K562 (cell line): ENCODE data around the gene FSCN2. TPM values are rescaled to one million over a fixed set of nuclear protein-coding genes. Genes with fewer than 3 reads are reported as not detected.

Experiments
- ATAC-seq: fragments of 200-7000 bp; cut with Tn5 transposase; 3 replicates; pipeline ENCODE4 v1.9.1; 2020; ENCODE audit warnings: moderate library complexity
- BruUV-seq: library from RNA; stranded (reverse); fragments of 400-500 nt; replicated peaks from 2 replicates; lab custom pipeline; 2021; lab: Mats Ljungman, UMichigan
- CTCF ChIA-PET: fragments of 300-600 bp; formaldehyde crosslinking; extraction: SDS; loops from one replicate; lab custom pipeline; 2021; ENCODE audit warnings: low intra/inter-chr PET ratio; lab: Yijun Ruan, JAX
- POLR2A ChIA-PET: fragments of 300-600, 350-650 bp; sonication (Branson Sonifier 250); formaldehyde crosslinking; extraction: SDS; loops from one replicate; lab custom pipeline; 2021; ENCODE audit warnings: antibody characterized with exemption, inconsistent platforms; lab: Yijun Ruan, JAX
- DNase-seq, 4 experiments: peaks; one replicate each; pipeline versions ENCODE4 v3.0.0 to v3.0.0-alpha.2; 2011 to 2018; ENCODE audit warnings: low spot score in 3 of 4, mixed read lengths in 3 of 4; ENCODE audit errors: extremely low read depth in 1 of 4
- FAIRE-seq: peaks from 2 replicates; lab custom pipeline; 2011; peaks lifted over from hg19 to GRCh38; lab: Jason Lieb, UNC
- H2AFZ ChIP-seq: 2 replicates; pipeline ENCODE4 v1.6.0; 2011; ENCODE audit warnings: low read depth, low read length, control low read depth, inconsistent platforms
- H3K27ac ChIP-seq: fragments of 200-600 bp; 3 replicates; pipeline ENCODE4 v1.8.0; 2011; ENCODE audit warnings: low read depth, mild to moderate bottlenecking, control low read depth, inconsistent platforms, low read length, moderate library complexity, mixed read lengths; ENCODE audit errors: extremely low read depth
- H3K27me3 ChIP-seq, 2 experiments: fragments of 300-600 bp in 1 of 2; 2 replicates in 1 of 2; 3 replicates in 1 of 2; pipeline versions ENCODE4 v1.6.0 to v1.8.0; 2011; ENCODE audit warnings: inconsistent platforms in 2 of 2, low read length in 2 of 2, mild to moderate bottlenecking in 1 of 2, mixed read lengths in 1 of 2, moderate library complexity in 1 of 2; ENCODE audit not compliant: control insufficient read depth in 2 of 2, insufficient read depth in 2 of 2
- H3K36me3 ChIP-seq: fragments of 300-600 bp; 3 replicates; pipeline ENCODE4 v1.8.0; 2011; ENCODE audit warnings: mild to moderate bottlenecking, low read length, inconsistent platforms; ENCODE audit not compliant: control insufficient read depth, insufficient read depth
- H3K4me1 ChIP-seq, 2 experiments: fragments of 200-600 bp in 1 of 2; replicated peaks in 1 of 2; 2 replicates in 1 of 2; 3 replicates in 1 of 2; pipeline versions ENCODE4 v1.5.1 to v1.8.0; 2011; ENCODE audit warnings: inconsistent platforms in 2 of 2, low read length in 2 of 2, mild to moderate bottlenecking in 1 of 2, mixed read lengths in 1 of 2, moderate library complexity in 1 of 2; ENCODE audit not compliant: control insufficient read depth in 2 of 2, insufficient read depth in 2 of 2
- H3K4me2 ChIP-seq: 2 replicates; pipeline ENCODE4 v1.6.1; 2011; ENCODE audit warnings: low read length, control low read depth, inconsistent platforms, mixed read lengths; ENCODE audit not compliant: insufficient read depth
- H3K4me3 ChIP-seq: fragments of 200-600 bp; sonication (generic), shearing (Covaris generic); 2 replicates; pipeline ENCODE4 v1.5.1; 2016; ENCODE audit warnings: control low read depth, inconsistent platforms
- H3K79me2 ChIP-seq: fragments of 200-600 bp; 3 replicates; pipeline ENCODE4 v1.8.0; 2011; ENCODE audit warnings: low read length, inconsistent platforms; ENCODE audit not compliant: control insufficient read depth, insufficient read depth
- H3K9ac ChIP-seq, 2 experiments: 2 replicates each; pipeline versions ENCODE4 v1.6.0 to v1.6.1; 2011; ENCODE audit warnings: low read depth in 2 of 2, low read length in 2 of 2, control low read depth in 1 of 2, inconsistent platforms in 1 of 2, mild to moderate bottlenecking in 1 of 2, mixed read lengths in 1 of 2; ENCODE audit not compliant: insufficient read depth in 1 of 2
- H3K9me1 ChIP-seq: one replicate; pipeline ENCODE4 v1.6.0; 2011; ENCODE audit warnings: inconsistent platforms, mild to moderate bottlenecking, low read length, moderate library complexity; ENCODE audit not compliant: control insufficient read depth, insufficient read depth
- H3K9me3 ChIP-seq: replicated peaks from 2 replicates; pipeline ENCODE4 v1.5.1; 2011; ENCODE audit warnings: low read depth, low read length, inconsistent platforms; ENCODE audit not compliant: control insufficient read depth, insufficient read depth
- H4K20me1 ChIP-seq: replicated peaks from 2 replicates; pipeline ENCODE4 v1.6.1; 2011; ENCODE audit warnings: low read length, inconsistent platforms, mixed read lengths; ENCODE audit not compliant: control insufficient read depth, insufficient read depth
- AFF1 ChIP-seq, 2 experiments: fragments of 450-650 bp; IDR thresholded peaks; 2 replicates each; pipeline ENCODE4 v1.6.1; 2018; ENCODE audit warnings: mild to moderate bottlenecking in 2 of 2, low read depth in 1 of 2; ENCODE audit not compliant: partially characterized antibody in 2 of 2
- DNMT1 ChIP-seq: fragments of 450-650 bp; IDR thresholded peaks from 2 replicates; pipeline ENCODE4 v1.6.1; 2016; ENCODE audit warnings: antibody characterized with exemption, mild to moderate bottlenecking
- GTF2F1 ChIP-seq: IDR thresholded peaks from 2 replicates; pipeline ENCODE4 v1.6.1; 2011; ENCODE audit warnings: low read depth, low read length, improper control_type of control experiment
- MITF ChIP-seq: IDR thresholded peaks from 2 replicates; pipeline ENCODE4 v1.6.1; 2014; ENCODE audit warnings: antibody characterized with exemption
- MYBL2 ChIP-seq, 2 experiments: fragments of 450-650 bp in 1 of 2; sonication (generic) in 1 of 2; formaldehyde crosslinking in 1 of 2; IDR thresholded peaks; 2 replicates each; pipeline versions ENCODE4 v1.6.1 to v1.8.1; 2017 to 2022; ENCODE audit warnings: borderline replicate concordance in 1 of 2, inconsistent platforms in 1 of 2, low read depth in 1 of 2, mild to moderate bottlenecking in 1 of 2, missing genetic modification reagents in 1 of 2, moderate library complexity in 1 of 2
- PTBP1 ChIP-seq: fragments of 200-400 bp; formaldehyde crosslinking; IDR thresholded peaks from 2 replicates; pipeline ENCODE4 v1.6.1; 2017; ENCODE audit warnings: low read depth, low read length
- RUNX1 ChIP-seq: sonication (generic); IDR thresholded peaks from 2 replicates; pipeline ENCODE4 v1.6.1; 2016; ENCODE audit warnings: antibody characterized with exemption, low read depth
- SNIP1 ChIP-seq: fragments of 450-650 bp; IDR thresholded peaks from 2 replicates; pipeline ENCODE4 v1.7.1; 2017; ENCODE audit warnings: low read depth, mild to moderate bottlenecking
- ZC3H4 ChIP-seq: sonication (generic); formaldehyde crosslinking; IDR thresholded peaks from 2 replicates; pipeline ENCODE4 v1.9.0; 2021; ENCODE audit warnings: missing genetic modification reagents, borderline replicate concordance
- ZFX ChIP-seq: sonication (generic); formaldehyde crosslinking; IDR thresholded peaks from 2 replicates; pipeline ENCODE4 v1.8.0; 2022; ENCODE audit warnings: mild to moderate bottlenecking, missing genetic modification reagents, moderate library complexity
- ZSCAN32 ChIP-seq: fragments of 450-650 bp; formaldehyde crosslinking; IDR thresholded peaks from 2 replicates; pipeline ENCODE4 v1.4.0; 2020; ENCODE audit warnings: mild to moderate bottlenecking, moderate library complexity
- whole genome bisulfite sequencing: fragments of 100-300 bp; shearing (Covaris generic); methylation state at CpG from one replicate; pipeline ENCODE4 v1.1.6; 2016; ENCODE audit warnings: low coverage, mixed read lengths; ENCODE audit not compliant: insufficient coverage; ENCODE audit errors: missing lambda C conversion rate; 5-methylcytosine and 5-hydroxymethylcytosine counted together
- in situ Hi-C: fragments of 300-500 bp; cut with MboI; formaldehyde crosslinking; loops from 4 replicates; pipeline ENCODE4 v1.15.0; 2018; ENCODE audit warnings: inconsistent platforms, mixed read lengths
- intact Hi-C: fragments of 100-400 bp; cut with micrococcal nuclease; formaldehyde crosslinking; loops from 2 replicates; pipeline ENCODE4 v1.14.2; 2022
- polyA plus RNA-seq, 8 experiments: library from polyadenylated mRNA; depleted of rRNA in 4 of 8; stranded (reverse) in 5 of 8; unstranded in 3 of 8; fragments of >200 nt; fragmentation: Nextera tagmentation in 2 of 8; fragmentation: Illumina TruSeq in 1 of 8; extraction: Ambion mirVana in 2 of 8; extraction: Trizol in 1 of 8; gene quantifications; 2 replicates each; pipeline versions ENCODE4 v1.2.1 to v1.2.3, GENCODE V29; 2011 to 2014; ENCODE audit warnings: inconsistent platforms in 1 of 8, missing spikeins in 1 of 8
- total RNA-seq, 7 experiments: library from RNA; depleted of rRNA in 6 of 7; stranded (reverse); fragments of >200 nt in 6 of 7; fragmentation: Illumina TruSeq in 2 of 7; extraction: Trizol in 2 of 7; gene quantifications; 2 replicates each; pipeline versions ENCODE4 v1.2.1 to v1.2.3, GENCODE V29; 2011 to 2021; ENCODE audit warnings: low replicate concordance in 1 of 7
- TF ChIP-seq, protein P1 (sequence below): sonication (generic); formaldehyde crosslinking; IDR thresholded peaks from 2 replicates; pipeline ENCODE4 v1.8.0; 2022; ENCODE audit warnings: missing genetic modification reagents, mild to moderate bottlenecking, moderate library complexity, borderline replicate concordance

FSCN2 gene
- total and polyA plus RNA-seq, 9 of the 15 experiments (the other 6 are each of a cell fraction or from before 2014, with no cell fraction given), result 0.08 TPM; not detected in 8

DNA sequence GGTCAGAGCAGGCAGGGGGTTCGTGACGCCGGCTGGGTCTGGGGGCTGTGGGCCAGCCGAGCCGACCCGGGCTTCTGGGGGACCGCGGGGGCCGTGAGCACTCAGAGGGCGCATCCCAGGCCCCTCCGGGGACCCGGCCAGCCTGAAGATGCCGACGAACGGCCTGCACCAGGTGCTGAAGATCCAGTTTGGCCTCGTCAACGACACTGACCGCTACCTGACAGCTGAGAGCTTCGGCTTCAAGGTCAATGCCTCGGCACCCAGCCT is 140 bp downstream of the FSCN2 start:
- TF ChIP-seq SNIP1, result no peak
- TF ChIP-seq AFF1 (IDR thresholded peaks at IDR 0.05; ENCODE audit: low read depth in 1 of 2, partially characterized antibody in 2 of 2), result no peak
- no peak for TF ChIP-seq MITF
- no peak for TF ChIP-seq ZSCAN32 (CRISPR knock-in tag)
- TF ChIP-seq RUNX1, result no peak
- TF ChIP-seq ZC3H4 (CRISPR knock-in tag), result peak; percentile 3; the same call in 1 of the 2 replicates
- TF ChIP-seq ZFX (CRISPR knock-in tag), result no peak
- no peak for TF ChIP-seq MYBL2 (IDR thresholded peaks at IDR 0.05; ENCODE audit: low read depth)
- no peak for TF ChIP-seq MYBL2 (CRISPR knock-in tag; IDR thresholded peaks at IDR 0.05; ENCODE audit: borderline replicate concordance)
- TF ChIP-seq GTF2F1, result no peak
- TF ChIP-seq DNMT1, result no peak
- no peak for TF ChIP-seq PTBP1
- TF ChIP-seq, protein P1, sequence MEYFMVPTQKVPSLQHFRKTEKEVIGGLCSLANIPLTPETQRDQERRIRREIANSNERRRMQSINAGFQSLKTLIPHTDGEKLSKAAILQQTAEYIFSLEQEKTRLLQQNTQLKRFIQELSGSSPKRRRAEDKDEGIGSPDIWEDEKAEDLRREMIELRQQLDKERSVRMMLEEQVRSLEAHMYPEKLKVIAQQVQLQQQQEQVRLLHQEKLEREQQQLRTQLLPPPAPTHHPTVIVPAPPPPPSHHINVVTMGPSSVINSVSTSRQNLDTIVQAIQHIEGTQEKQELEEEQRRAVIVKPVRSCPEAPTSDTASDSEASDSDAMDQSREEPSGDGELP (CRISPR knock-in tag), result 0 out of 2 replicates have a peak, but pooled peaks have one; percentile 21
- TF ChIP-seq, all 486 proteins: peak for 2
- H3K9me1 ChIP-seq, result no peaks in the 10 kb centered on the region
- H3K9me3 ChIP-seq, result 0 out of 2 replicates have a peak, but pooled peaks cover 2% of the 10 kb centered on the region
- ATAC-seq, result no peak
- POLR2A ChIA-PET, result no interaction called here
- no peaks in the 10 kb centered on the region for H4K20me1 ChIP-seq
- H2AFZ ChIP-seq, result no peak overlapping the region
- no peaks in the 10 kb centered on the region for H3K36me3 ChIP-seq
- FAIRE-seq, result no peak
- peaks cover 0 to 58% of the 10 kb centered on the region in 2 experiments; a peak in 2 of 5 replicates for H3K4me1 ChIP-seq
- WGBS, result 25% methylated on average over 18 of the region's 20 CpGs
- intact Hi-C loops (no loop called here), in situ Hi-C loops (no loop called here)
- no peak overlapping the region; a peak in 1 of 4 replicates for H3K9ac ChIP-seq
- peaks cover 0 to 38% of the 10 kb centered on the region in 2 experiments; a peak in 3 of 5 replicates for H3K27me3 ChIP-seq
- CTCF ChIA-PET, result no interaction called here
- BruUV-seq, result no TSS peak
- no peaks in the 10 kb centered on the region for H3K79me2 ChIP-seq
- no peak overlapping the region for H3K4me2 ChIP-seq
- no peak overlapping the region for H3K4me3 ChIP-seq
- no peak for DNase-seq
- no peak overlapping the region for H3K27ac ChIP-seq
